Endothelial cell of umbilical vein (primary cell): ENCODE results near the gene SDR39U1. TPM values are rescaled to one million over a fixed set of nuclear protein-coding genes. Genes with fewer than 3 reads are reported as not detected.

ENCODE experiments used
- BruUV-seq: library from RNA; stranded (reverse); fragments of 400-500 nt; replicated peaks from 2 replicates; lab custom pipeline; 2021; lab: Mats Ljungman, UMichigan
- CTCF ChIA-PET: fragments of 300-600, 350-600 bp; sonication (Branson Sonifier 250); formaldehyde crosslinking; loops from one replicate; lab custom pipeline; 2021; ENCODE audit warnings: antibody characterized with exemption, inconsistent platforms; lab: Charles Lee
- POLR2A ChIA-PET: fragments of 300-600, 350-600 bp; sonication (Branson Sonifier 250); formaldehyde crosslinking; loops from one replicate; lab custom pipeline; 2021; ENCODE audit warnings: antibody characterized with exemption, inconsistent platforms; lab: Charles Lee
- DNase-seq: peaks from one replicate; pipeline ENCODE4 v3.0.0-alpha.2; 2011; ENCODE audit warnings: low read depth, low spot score
- FAIRE-seq: peaks from 2 replicates; lab custom pipeline; 2011; peaks lifted over from hg19 to GRCh38; lab: Jason Lieb, UNC
- H2AFZ ChIP-seq: 2 replicates; pipeline ENCODE4 v1.6.0; 2012; ENCODE audit warnings: low read depth, low read length, control low read depth, inconsistent platforms
- H3K27ac ChIP-seq: 2 replicates; pipeline ENCODE4 v1.5.1; 2011; ENCODE audit warnings: low read depth, mild to moderate bottlenecking, control low read depth, low read length, moderate library complexity; ENCODE audit not compliant: insufficient read depth
- H3K27me3 ChIP-seq, 2 experiments: 2 replicates each; pipeline versions ENCODE4 v1.6.0 to v1.6.1; 2011; ENCODE audit warnings: low read length in 2 of 2, mixed read lengths in 1 of 2; ENCODE audit not compliant: control insufficient read depth in 2 of 2, insufficient read depth in 2 of 2
- H3K36me3 ChIP-seq, 2 experiments: 2 replicates in 1 of 2; 3 replicates in 1 of 2; pipeline ENCODE4 v1.5.1; 2011; ENCODE audit warnings: low read length in 2 of 2, mild to moderate bottlenecking in 1 of 2, moderate library complexity in 1 of 2; ENCODE audit not compliant: control insufficient read depth in 2 of 2, insufficient read depth in 2 of 2; ENCODE audit errors: extremely low read depth in 1 of 2
- H3K4me1 ChIP-seq: 3 replicates; pipeline ENCODE4 v1.5.1; 2011; ENCODE audit warnings: mild to moderate bottlenecking, low read length; ENCODE audit not compliant: control insufficient read depth, insufficient read depth; ENCODE audit errors: extremely low read depth
- H3K4me2 ChIP-seq: 2 replicates; pipeline ENCODE4 v1.6.1; 2011; ENCODE audit warnings: low read length, control low read depth, mixed read lengths; ENCODE audit not compliant: insufficient read depth
- H3K4me3 ChIP-seq, 3 experiments: fragments of 200-600 bp in 1 of 3; sonication (generic), shearing (Covaris generic) in 1 of 3; replicated peaks in 1 of 3; 2 replicates each; pipeline ENCODE4 v1.5.1; 2011 to 2016; ENCODE audit warnings: control low read depth in 3 of 3, low read length in 3 of 3, mild to moderate bottlenecking in 2 of 3, inconsistent platforms in 1 of 3, low read depth in 1 of 3, moderate library complexity in 1 of 3; ENCODE audit not compliant: insufficient read depth in 1 of 3
- H3K79me2 ChIP-seq: 2 replicates; pipeline ENCODE4 v1.6.0; 2012; ENCODE audit warnings: low read length, inconsistent platforms; ENCODE audit not compliant: control insufficient read depth, insufficient read depth
- H3K9ac ChIP-seq: replicated peaks from 2 replicates; pipeline ENCODE3; 2011; ENCODE audit warnings: low read length, control low read depth; ENCODE audit not compliant: insufficient read depth; ENCODE audit errors: extremely low read depth
- H3K9me1 ChIP-seq: replicated peaks from 3 replicates; pipeline ENCODE4 v1.6.0; 2011; ENCODE audit warnings: mild to moderate bottlenecking, low read length; ENCODE audit not compliant: control insufficient read depth, insufficient read depth; ENCODE audit errors: extremely low read depth
- H3K9me3 ChIP-seq: replicated peaks from 2 replicates; pipeline ENCODE4 v1.5.1; 2012; ENCODE audit warnings: low read length, inconsistent platforms; ENCODE audit not compliant: control insufficient read depth, insufficient read depth
- H4K20me1 ChIP-seq: replicated peaks from 2 replicates; pipeline ENCODE3; 2011; ENCODE audit warnings: mild to moderate bottlenecking, low read length; ENCODE audit not compliant: control insufficient read depth, insufficient read depth; ENCODE audit errors: extremely low read depth
- EZH2 ChIP-seq: IDR thresholded peaks from 2 replicates; pipeline ENCODE4 v1.6.1; 2012; ENCODE audit warnings: borderline replicate concordance, low read depth, mild to moderate bottlenecking, moderate library complexity, low read length, inconsistent platforms; ENCODE audit not compliant: severe bottlenecking
- GATA2 ChIP-seq: IDR thresholded peaks from 2 replicates; pipeline ENCODE4 v1.7.0; 2011; ENCODE audit warnings: low read depth, mild to moderate bottlenecking, moderate library complexity, mixed read lengths, low read length; ENCODE audit not compliant: insufficient read length, insufficient read depth
- JUN ChIP-seq: IDR thresholded peaks from 2 replicates; pipeline ENCODE4 v1.6.1; 2011; ENCODE audit warnings: borderline replicate concordance, low read depth; ENCODE audit not compliant: insufficient read length, insufficient read depth
- MYC ChIP-seq: IDR thresholded peaks from one replicate; pipeline ENCODE4 v1.6.1; 2011; ENCODE audit warnings: mild to moderate bottlenecking, low read depth, low read length
- POLR2A ChIP-seq: IDR thresholded peaks from 2 replicates; pipeline ENCODE4 v1.6.1; 2012; ENCODE audit warnings: low read depth, mild to moderate bottlenecking, control low read depth, low read length
- POLR2AphosphoS5 ChIP-seq: IDR thresholded peaks from 2 replicates; pipeline ENCODE4 v1.6.1; 2012; ENCODE audit warnings: low read depth, mild to moderate bottlenecking, control low read depth, low read length, moderate library complexity; ENCODE audit not compliant: insufficient read depth
- dilution Hi-C: fragments of 300-500 bp; cut with MboI; formaldehyde crosslinking; loops from one replicate; pipeline ENCODE4 v1.15.0; 2019; ENCODE audit warnings: low sequenced_read_pairs; ENCODE audit not compliant: extremely low pct_ligation_motif_present
- intact Hi-C: fragments of 100-400 bp; cut with micrococcal nuclease; formaldehyde crosslinking; loops from one replicate; pipeline ENCODE4 v1.10.0; 2022
- polyA plus RNA-seq, 4 experiments: library from polyadenylated mRNA; depleted of rRNA in 3 of 4; stranded (reverse) in 3 of 4; unstranded in 1 of 4; fragments of >200 nt; gene quantifications; 2 replicates each; pipeline versions ENCODE4 v1.2.1 to v1.2.3, GENCODE V29; 2011 to 2012; ENCODE audit warnings: missing spikeins in 1 of 4
- total RNA-seq: library from RNA; stranded (reverse); gene quantifications from 2 replicates; pipeline ENCODE4 v1.2.3, GENCODE V29; 2021
- TF ChIP-seq, protein P1 (sequence below): IDR thresholded peaks from 2 replicates; pipeline ENCODE4 v1.6.1; 2011; ENCODE audit not compliant: insufficient read depth, insufficient read length

The SDR39U1 gene
- total and polyA plus RNA-seq, 2 donors (not counting 3 experiments of a cell fraction or from before 2014, with no cell fraction given) = 40.2 to 72.6 TPM

- H3K9ac ChIP-seq = peak overlapping the region; percentile 14
- peaks cover 15% of the 10 kb centered on the region for H3K79me2 ChIP-seq
- no peaks in the 10 kb centered on the region for H3K27me3 ChIP-seq
- BruUV-seq = no TSS peak
- H4K20me1 ChIP-seq = no peaks in the 10 kb centered on the region
- no peak overlapping the region for H3K4me3 ChIP-seq
- H3K9me3 ChIP-seq = no peaks in the 10 kb centered on the region
- H3K4me2 ChIP-seq = no peak overlapping the region
- no peaks in the 10 kb centered on the region for H3K9me1 ChIP-seq
- DNase-seq = no peak
- peak overlapping the region; percentile 75 for H3K27ac ChIP-seq
- H2AFZ ChIP-seq = no peak overlapping the region
- intact Hi-C loops = loop anchor here (1.0 kb wide), 5 partner anchors 71 to 194 kb away; partner anchors contain the start of gene TINF2
- no peak for TF ChIP-seq JUN
- no peak for TF ChIP-seq POLR2A
- TF ChIP-seq, protein P1, sequence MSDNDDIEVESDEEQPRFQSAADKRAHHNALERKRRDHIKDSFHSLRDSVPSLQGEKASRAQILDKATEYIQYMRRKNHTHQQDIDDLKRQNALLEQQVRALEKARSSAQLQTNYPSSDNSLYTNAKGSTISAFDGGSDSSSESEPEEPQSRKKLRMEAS = no peak
- TF ChIP-seq EZH2 = no peak
- dilution Hi-C loops = no loop called here
- ChIA-PET POLR2A (interaction anchor here (0.6 to 2.4 kb wide), 4 partner anchors 11 to 104 kb away, joined by 3 to 7 read pairs (median 5); no protein-coding TSS in a partner anchor), CTCF (interaction anchor here (0.7 to 10.2 kb wide), 27 partner anchors 8 to 378 kb away, joined by 3 to 811 read pairs (median 5); partner anchors contain the start of genes ADCY4, CIDEB, LTB4R and LTB4R2)
- peak; percentile 4 for FAIRE-seq
- H3K4me1 ChIP-seq = peaks cover 45% of the 10 kb centered on the region
- H3K36me3 ChIP-seq = peaks cover 13 to 37% of the 10 kb centered on the region in 2 experiments
Measured at GRCh38 chr14:24435998-24436354, 6.6 kb downstream of the SDR39U1 start.

- Histone ChIP-seq H3K79me2 (peaks cover 22% of the 10 kb centered on the region), H3K9me1 (no peaks in the 10 kb centered on the region), H3K27me3 (no peaks in the 10 kb centered on the region), H3K36me3 (peaks cover 13 to 35% of the 10 kb centered on the region in 2 experiments), H3K4me2 (no peak overlapping the region), H3K4me3 (no peak overlapping the region), H2AFZ (no peak overlapping the region), H4K20me1 (no peaks in the 10 kb centered on the region), H3K27ac (no peak overlapping the region), H3K9me3 (no peaks in the 10 kb centered on the region), H3K9ac (no peak overlapping the region), H3K4me1 (peaks cover 49% of the 10 kb centered on the region)
- intact Hi-C loops = no loop called here
- POLR2A ChIA-PET = interaction anchor here (0.6 to 2.4 kb wide), 3 partner anchors 10 to 103 kb away, joined by 3 to 7 read pairs (median 7); no protein-coding TSS in a partner anchor
- DNase-seq = no peak
- CTCF ChIA-PET = interaction anchor here (1.0 to 10.2 kb wide), 13 partner anchors 8 to 164 kb away, joined by 3 to 811 read pairs (median 5); partner anchors contain the start of genes ADCY4, RABGGTA and RIPK3
- no peak for FAIRE-seq
- dilution Hi-C loops = no loop called here
- BruUV-seq = no TSS peak
- TF ChIP-seq MYC = no peak
- TF ChIP-seq GATA2 = no peak
- TF ChIP-seq JUN = no peak
- TF ChIP-seq POLR2AphosphoS5 = no peak
Measured at GRCh38 chr14:24435192-24435810, 7.3 kb downstream of the SDR39U1 start.
